ENCODE results near the gene MCL1. TPM values are rescaled to one million over a fixed set of nuclear protein-coding genes. Genes with fewer than 3 reads are reported as not detected.

Gene MCL1
- total and polyA plus RNA-seq, 10 of the 15 experiments (the other 5 are each of a cell fraction or from before 2014, with no cell fraction given): 18.1 to 148 (median 86.4) TPM

DNA sequence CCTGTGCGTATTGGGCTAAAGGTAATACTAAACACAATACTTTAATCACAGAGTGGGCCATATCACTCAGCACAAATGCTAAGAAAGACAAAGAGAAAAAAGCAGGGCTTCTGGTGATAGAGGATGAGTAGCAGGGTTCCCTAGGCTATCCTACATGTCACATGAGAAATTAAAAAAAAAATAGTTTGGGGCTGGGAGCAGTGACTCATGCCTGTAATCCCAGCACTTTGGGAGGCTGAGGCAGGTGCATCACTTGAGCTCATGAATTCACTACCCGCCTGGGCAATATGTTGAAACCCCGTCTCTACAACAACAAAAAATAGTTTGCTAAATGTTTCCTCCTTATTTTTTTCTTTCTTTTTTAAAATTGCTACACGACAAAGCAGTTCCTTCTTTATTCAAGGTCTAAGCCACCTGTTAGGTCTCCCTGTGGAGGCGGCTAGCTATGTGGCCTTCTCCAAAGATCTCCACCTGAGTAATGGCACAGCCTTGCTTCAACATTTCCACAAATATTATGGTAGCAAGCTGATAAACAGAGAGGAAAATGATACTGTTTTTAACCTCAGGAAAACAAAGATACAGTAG is 48.5 kb upstream of the MCL1 start (continued):
- TF ChIP-seq NFYA (IDR thresholded peaks at IDR 0.05; ENCODE audit: borderline replicate concordance, low read depth, low read length): no peak
- TF ChIP-seq, protein P1, sequence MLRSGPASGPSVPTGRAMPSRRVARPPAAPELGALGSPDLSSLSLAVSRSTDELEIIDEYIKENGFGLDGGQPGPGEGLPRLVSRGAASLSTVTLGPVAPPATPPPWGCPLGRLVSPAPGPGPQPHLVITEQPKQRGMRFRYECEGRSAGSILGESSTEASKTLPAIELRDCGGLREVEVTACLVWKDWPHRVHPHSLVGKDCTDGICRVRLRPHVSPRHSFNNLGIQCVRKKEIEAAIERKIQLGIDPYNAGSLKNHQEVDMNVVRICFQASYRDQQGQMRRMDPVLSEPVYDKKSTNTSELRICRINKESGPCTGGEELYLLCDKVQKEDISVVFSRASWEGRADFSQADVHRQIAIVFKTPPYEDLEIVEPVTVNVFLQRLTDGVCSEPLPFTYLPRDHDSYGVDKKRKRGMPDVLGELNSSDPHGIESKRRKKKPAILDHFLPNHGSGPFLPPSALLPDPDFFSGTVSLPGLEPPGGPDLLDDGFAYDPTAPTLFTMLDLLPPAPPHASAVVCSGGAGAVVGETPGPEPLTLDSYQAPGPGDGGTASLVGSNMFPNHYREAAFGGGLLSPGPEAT (IDR thresholded peaks at IDR 0.05; ENCODE audit: low read depth): no peak
- no peak for TF ChIP-seq SUZ12 (IDR thresholded peaks at IDR 0.05; ENCODE audit: unreplicated experiment)
- no peak for TF ChIP-seq MTA2 (IDR thresholded peaks at IDR 0.05; ENCODE audit: low read depth)

DNA sequence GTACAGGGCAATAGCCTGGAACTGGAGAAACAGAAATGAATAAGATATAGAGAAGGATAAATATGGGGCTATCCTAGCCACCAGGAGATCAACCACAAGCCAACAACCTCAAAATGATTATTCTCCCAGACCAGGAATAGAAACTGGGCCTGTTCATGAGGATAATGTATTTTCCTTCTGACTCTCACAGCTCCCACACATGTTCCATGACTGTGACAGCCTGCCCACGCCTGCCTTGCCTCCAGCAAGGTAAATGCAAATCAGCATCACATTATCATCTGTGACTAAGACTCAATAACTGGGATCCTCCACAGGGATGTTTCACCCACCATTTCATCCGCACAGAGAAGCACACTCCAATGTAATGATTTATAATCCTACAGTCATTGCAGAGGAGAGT is 46.7 kb upstream of the MCL1 start:
- FAIRE-seq: no peak

More for the DNA sequence above, 46.7 kb upstream of the MCL1 start:
- peaks cover 0 to 26% of the 10 kb centered on the region in 2 experiments for H3K36me3 ChIP-seq (ENCODE audit: control insufficient read depth in 2 of 2, insufficient read depth in 2 of 2, low read length in 1 of 2)
- DNase-seq (ENCODE audit: low read depth, low spot score): no peak
- WGBS (ENCODE audit: insufficient coverage, insufficient replicate concordance, low lambda C conversion rate, missing lambda C conversion rate): 61% methylated on average over 2 of the region's 2 CpGs
- ChIA-PET CTCF (interaction anchor here (1.5 to 5.3 kb wide), 2 partner anchors 58 to 64 kb away, joined by 3 to 95 read pairs; no protein-coding TSS in a partner anchor), POLR2A (interaction anchor here (0.5 to 1.5 kb wide), 3 partner anchors 14 to 65 kb away, joined by 3 to 5 read pairs (median 4); no protein-coding TSS in a partner anchor), SMC1A (ENCODE audit: uncharacterized antibody, unreplicated experiment) (interaction anchor here (5.6 kb wide), 1 partner anchor 64 kb away, joined by 61 read pairs; no protein-coding TSS in a partner anchor), RAD21 (ENCODE audit: unreplicated experiment) (interaction anchor here (6.2 kb wide), 1 partner anchor 64 kb away, joined by 90 read pairs; no protein-coding TSS in a partner anchor)
- no peak overlapping the region for H2AFZ ChIP-seq (ENCODE audit: control insufficient read depth, low read depth, low read length)
- no peaks in the 10 kb centered on the region for H4K20me1 ChIP-seq (ENCODE audit: control insufficient read depth, insufficient read depth)
- H3K27ac ChIP-seq (ENCODE audit: control insufficient read depth, insufficient read depth): no peak overlapping the region
- no peaks in the 10 kb centered on the region for H3K9me3 ChIP-seq (replicated peaks; ENCODE audit: control insufficient read depth, insufficient read depth, low read length)
- intact Hi-C loops (cut with micrococcal nuclease; ENCODE audit: unreplicated experiment) (loop anchor here (10.0 kb wide), 4 partner anchors 139 to 349 kb away; partner anchors contain the start of genes CERS2, CTSS, SETDB1 and TARS2), in situ Hi-C loops (cut with MboI) (no loop called here)
- TF ChIP-seq CREM (IDR thresholded peaks at IDR 0.05; ENCODE audit: low read depth) (no peak), RUNX3 (IDR thresholded peaks at IDR 0.05; ENCODE audit: low read length) (peak; percentile 50; the same call in 1 of the 2 replicates), MYB (IDR thresholded peaks at IDR 0.05; ENCODE audit: borderline replicate concordance, low read depth, low read length) (no peak), CBX3 (IDR thresholded peaks at IDR 0.05; ENCODE audit: borderline replicate concordance, low read depth) (no peak), JUND (IDR thresholded peaks at IDR 0.05; ENCODE audit: low read depth, low read length) (no peak), TCF12 (IDR thresholded peaks at IDR 0.05; ENCODE audit: low read depth, low read length) (no peak)
- TF ChIP-seq, protein P2, sequence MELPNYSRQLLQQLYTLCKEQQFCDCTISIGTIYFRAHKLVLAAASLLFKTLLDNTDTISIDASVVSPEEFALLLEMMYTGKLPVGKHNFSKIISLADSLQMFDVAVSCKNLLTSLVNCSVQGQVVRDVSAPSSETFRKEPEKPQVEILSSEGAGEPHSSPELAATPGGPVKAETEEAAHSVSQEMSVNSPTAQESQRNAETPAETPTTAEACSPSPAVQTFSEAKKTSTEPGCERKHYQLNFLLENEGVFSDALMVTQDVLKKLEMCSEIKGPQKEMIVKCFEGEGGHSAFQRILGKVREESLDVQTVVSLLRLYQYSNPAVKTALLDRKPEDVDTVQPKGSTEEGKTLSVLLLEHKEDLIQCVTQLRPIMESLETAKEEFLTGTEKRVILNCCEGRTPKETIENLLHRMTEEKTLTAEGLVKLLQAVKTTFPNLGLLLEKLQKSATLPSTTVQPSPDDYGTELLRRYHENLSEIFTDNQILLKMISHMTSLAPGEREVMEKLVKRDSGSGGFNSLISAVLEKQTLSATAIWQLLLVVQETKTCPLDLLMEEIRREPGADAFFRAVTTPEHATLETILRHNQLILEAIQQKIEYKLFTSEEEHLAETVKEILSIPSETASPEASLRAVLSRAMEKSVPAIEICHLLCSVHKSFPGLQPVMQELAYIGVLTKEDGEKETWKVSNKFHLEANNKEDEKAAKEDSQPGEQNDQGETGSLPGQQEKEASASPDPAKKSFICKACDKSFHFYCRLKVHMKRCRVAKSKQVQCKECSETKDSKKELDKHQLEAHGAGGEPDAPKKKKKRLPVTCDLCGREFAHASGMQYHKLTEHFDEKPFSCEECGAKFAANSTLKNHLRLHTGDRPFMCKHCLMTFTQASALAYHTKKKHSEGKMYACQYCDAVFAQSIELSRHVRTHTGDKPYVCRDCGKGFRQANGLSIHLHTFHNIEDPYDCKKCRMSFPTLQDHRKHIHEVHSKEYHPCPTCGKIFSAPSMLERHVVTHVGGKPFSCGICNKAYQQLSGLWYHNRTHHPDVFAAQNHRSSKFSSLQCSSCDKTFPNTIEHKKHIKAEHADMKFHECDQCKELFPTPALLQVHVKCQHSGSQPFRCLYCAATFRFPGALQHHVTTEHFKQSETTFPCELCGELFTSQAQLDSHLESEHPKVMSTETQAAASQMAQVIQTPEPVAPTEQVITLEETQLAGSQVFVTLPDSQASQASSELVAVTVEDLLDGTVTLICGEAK (IDR thresholded peaks at IDR 0.05; ENCODE audit: borderline replicate concordance): no peak
- H3K4me1 ChIP-seq (ENCODE audit: control insufficient read depth, insufficient read depth, low read length): peaks cover 27% of the 10 kb centered on the region
- H3K79me2 ChIP-seq (ENCODE audit: control insufficient read depth, insufficient read depth, low read length): peaks cover 36% of the 10 kb centered on the region
- BruUV-seq (replicated peaks): no TSS peak
- ATAC-seq: no peak
- H3K4me3 ChIP-seq: no peak overlapping the region
- peak overlapping the region; percentile 35; the same call in 1 of the 2 replicates for H3K4me2 ChIP-seq (ENCODE audit: control insufficient read depth, insufficient read depth)
- no peak overlapping the region for H3K9ac ChIP-seq (ENCODE audit: control insufficient read depth, insufficient read depth, low read length)
- H3K27me3 ChIP-seq (replicated peaks in 1 of 2; ENCODE audit: control insufficient read depth in 2 of 2, insufficient read depth in 2 of 2, low read length in 1 of 2): no peaks in the 10 kb centered on the region
